Retinal pigment epithelial cell (primary cell): ENCODE data around the gene HES6.

Source experiments
- DNase-seq: peaks from one replicate; pipeline ENCODE4 v3.0.0-alpha.2; 2010; ENCODE audit warnings: low read depth
- H3K4me3 ChIP-seq: 2 replicates; pipeline ENCODE4 v1.5.1; 2011; ENCODE audit warnings: mild to moderate bottlenecking, low read length, control low read depth, moderate library complexity
- CTCF ChIP-seq: conservative IDR thresholded peaks from 2 replicates; pipeline ENCODE4 v1.5.1; 2011; ENCODE audit warnings: low read depth, low read length, control low read depth, inconsistent platforms

Gene HES6

GRCh38 chr2:238271061-238271554 lies 31.3 kb upstream of the HES6 start:
- TF ChIP-seq CTCF = no peak
- no peak overlapping the region for H3K4me3 ChIP-seq
- no peak for DNase-seq

- no peak for DNase-seq
These were observed 30.8 kb upstream of the HES6 start for GRCh38 chr2:238270606-238271005.

GRCh38 chr2:238269741-238270140 lies 29.9 kb upstream of the HES6 start:
- DNase-seq = no peak
- TF ChIP-seq CTCF = no peak
- H3K4me3 ChIP-seq = no peak overlapping the region

More at GRCh38 chr2:238270606-238271005, 30.8 kb upstream of the HES6 start:
- TF ChIP-seq CTCF = no peak
- H3K4me3 ChIP-seq = no peak overlapping the region

- H3K4me3 ChIP-seq = no peak overlapping the region
- no peak for DNase-seq
- TF ChIP-seq CTCF = no peak
These were observed 28.2 kb upstream of the HES6 start for GRCh38 chr2:238267884-238268680.

GRCh38 chr2:238267341-238267710 lies 27.5 kb upstream of the HES6 start:
- H3K4me3 ChIP-seq = no peak overlapping the region
- TF ChIP-seq CTCF = no peak
- DNase-seq = no peak

GRCh38 chr2:238265605-238266004 lies 25.8 kb upstream of the HES6 start:
- DNase-seq = no peak
- no peak overlapping the region for H3K4me3 ChIP-seq
- no peak for TF ChIP-seq CTCF

GRCh38 chr2:238264072-238264460 lies 24.2 kb upstream of the HES6 start:
- no peak for TF ChIP-seq CTCF
- H3K4me3 ChIP-seq = no peak overlapping the region
- no peak for DNase-seq
